Uterus (tissue), 4 donors: ENCODE measurements around the gene GLYATL1. TPM values are rescaled to one million over a fixed set of nuclear protein-coding genes. Genes with fewer than 3 reads are reported as not detected.

Experiments used
- total RNA-seq, 4 donors: library from RNA; depleted of rRNA in 3 of 4; stranded (reverse); fragments of >200 nt in 3 of 4; gene quantifications; one replicate each; pipeline versions ENCODE4 v1.1.0 to v1.2.4, GENCODE V29; 2014 to 2023
- donor health status: DM: yes; HTN: yes; CAD: no.

GLYATL1 gene
- total RNA-seq, 4 donors from 2014 or later: 1.2 TPM; not detected in 3

Other genes with a start within 250 kb of the GLYATL1 start
- gene GLYAT, start 207.5 kb upstream of the GLYATL1 start, total RNA-seq: not detected
- gene GLYATL2, start 94.8 kb upstream of the GLYATL1 start, total RNA-seq: 1 to 10 TPM in 1 of 4 donors, not detected in 3; 4.2 TPM
- gene GLYATL1B, start 146.8 kb downstream of the GLYATL1 start, total RNA-seq: not detected
- 10 to 100 TPM in 1 of 4 donors, not detected in 3; 18.5 TPM for gene FAM111B, start 167.7 kb downstream of the GLYATL1 start, total RNA-seq
- gene FAM111A, start 203.4 kb downstream of the GLYATL1 start, total RNA-seq: 10 to 100 TPM in 3 of 4 donors, 1 to 10 TPM in 1; 7.2 to 65.2 (median 28.3) TPM
- gene DTX4, start 232.6 kb downstream of the GLYATL1 start, total RNA-seq: 10 to 100 TPM in 1 of 4 donors, 1 to 10 TPM in 3; 3.2 to 17.8 (median 9.2) TPM